ENCODE results near the gene UNC45B.

DNA sequence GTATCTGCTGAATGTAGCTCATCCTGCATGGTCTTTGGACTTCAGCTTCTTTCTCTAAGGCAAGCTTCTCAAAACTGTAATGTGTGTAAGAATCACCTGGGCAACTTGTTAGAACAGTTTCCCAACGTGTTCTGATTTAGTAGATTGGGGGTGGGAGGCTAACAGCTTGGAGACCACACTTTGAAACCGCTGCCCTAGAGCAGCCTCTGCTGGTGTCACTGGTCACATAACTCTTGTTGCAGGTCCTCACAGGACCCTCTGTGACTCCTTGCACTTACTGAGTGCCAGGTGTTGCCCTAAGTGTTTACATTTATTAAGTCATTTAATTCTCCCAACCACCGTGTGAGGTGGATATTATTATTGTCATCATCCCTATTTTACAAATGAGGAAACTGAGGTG, 36.7 kb downstream of the UNC45B start:
- TF ChIP-seq, protein P1, sequence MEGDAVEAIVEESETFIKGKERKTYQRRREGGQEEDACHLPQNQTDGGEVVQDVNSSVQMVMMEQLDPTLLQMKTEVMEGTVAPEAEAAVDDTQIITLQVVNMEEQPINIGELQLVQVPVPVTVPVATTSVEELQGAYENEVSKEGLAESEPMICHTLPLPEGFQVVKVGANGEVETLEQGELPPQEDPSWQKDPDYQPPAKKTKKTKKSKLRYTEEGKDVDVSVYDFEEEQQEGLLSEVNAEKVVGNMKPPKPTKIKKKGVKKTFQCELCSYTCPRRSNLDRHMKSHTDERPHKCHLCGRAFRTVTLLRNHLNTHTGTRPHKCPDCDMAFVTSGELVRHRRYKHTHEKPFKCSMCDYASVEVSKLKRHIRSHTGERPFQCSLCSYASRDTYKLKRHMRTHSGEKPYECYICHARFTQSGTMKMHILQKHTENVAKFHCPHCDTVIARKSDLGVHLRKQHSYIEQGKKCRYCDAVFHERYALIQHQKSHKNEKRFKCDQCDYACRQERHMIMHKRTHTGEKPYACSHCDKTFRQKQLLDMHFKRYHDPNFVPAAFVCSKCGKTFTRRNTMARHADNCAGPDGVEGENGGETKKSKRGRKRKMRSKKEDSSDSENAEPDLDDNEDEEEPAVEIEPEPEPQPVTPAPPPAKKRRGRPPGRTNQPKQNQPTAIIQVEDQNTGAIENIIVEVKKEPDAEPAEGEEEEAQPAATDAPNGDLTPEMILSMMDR (conservative IDR thresholded peaks at IDR 0.05 in 1 of 2, IDR thresholded peaks at IDR 0.05 in 1 of 2; ENCODE audit: extremely low read depth in 1 of 2, insufficient read depth in 1 of 2, low read depth in 1 of 2, low read length in 2 of 2): no peak
- TF ChIP-seq EZH2 (IDR thresholded peaks at IDR 0.05; ENCODE audit: borderline replicate concordance, low read length): no peak

All from mammary epithelial cell (primary cell).